Lung (tissue), 12 donors: ENCODE measurements around the gene WASL. TPM values are rescaled to one million over a fixed set of nuclear protein-coding genes. Genes with fewer than 3 reads are reported as not detected.
"Not testable (repeated sequence)": the region's sequence is repeated elsewhere in the genome, so short reads cannot be mapped to it uniquely, and the experiment has no call there.

Experiments used
- ATAC-seq: fragments of 200-7000 bp; cut with Tn5 transposase; one replicate; pipeline ENCODE4 v1.9.1; 2020; ENCODE audit warnings: moderate number of reproducible peaks; ENCODE audit not compliant: insufficient read depth, low FRiP score
- DNase-seq, 3 donors: peaks; one replicate each; pipeline ENCODE4 v3.0.0-alpha.2; 2013 to 2017
- H3K27ac ChIP-seq, 2 donors: one replicate each; pipeline ENCODE4 v1.5.1; 2013; ENCODE audit warnings: mild to moderate bottlenecking in 2 of 2, moderate library complexity in 2 of 2, control low read depth in 1 of 2, inconsistent platforms in 1 of 2, low read depth in 1 of 2, low read length in 1 of 2
- H3K27me3 ChIP-seq, 3 donors: one replicate each; pipeline ENCODE4 v1.5.1; 2013; ENCODE audit warnings: low read length in 2 of 3; ENCODE audit not compliant: control insufficient read depth in 3 of 3, insufficient read depth in 3 of 3
- H3K36me3 ChIP-seq, 4 donors: one replicate each; pipeline ENCODE4 v1.5.1; 2013; ENCODE audit warnings: low read length in 4 of 4, mild to moderate bottlenecking in 1 of 4, moderate library complexity in 1 of 4; ENCODE audit not compliant: control insufficient read depth in 4 of 4, insufficient read depth in 4 of 4
- H3K4me1 ChIP-seq, 5 donors: one replicate each; pipeline ENCODE4 v1.5.1; 2013; ENCODE audit warnings: low read length in 5 of 5, mild to moderate bottlenecking in 2 of 5, moderate library complexity in 1 of 5; ENCODE audit not compliant: control insufficient read depth in 5 of 5, insufficient read depth in 5 of 5
- H3K4me3 ChIP-seq: one replicate; pipeline ENCODE4 v1.5.1; 2013; ENCODE audit warnings: mild to moderate bottlenecking, control low read depth, moderate library complexity
- H3K9ac ChIP-seq, 2 donors: one replicate each; pipeline ENCODE4 v1.5.1; 2013; ENCODE audit warnings: low read length in 2 of 2, control low read depth in 1 of 2; ENCODE audit not compliant: insufficient read depth in 1 of 2
- H3K9me3 ChIP-seq, 4 donors: one replicate each; pipeline ENCODE4 v1.5.1; 2013; ENCODE audit warnings: low read length in 3 of 4, mild to moderate bottlenecking in 1 of 4, moderate library complexity in 1 of 4; ENCODE audit not compliant: control insufficient read depth in 4 of 4, insufficient read depth in 3 of 4
- WGBS, 2 donors: extraction: QIAGEN DNeasy Blood & Tissue Kit; methylation state at CpG; one replicate each; pipeline ENCODE4 v1.1.7; 2013; 5-methylcytosine and 5-hydroxymethylcytosine counted together
- polyA plus RNA-seq, 2 donors: library from polyadenylated mRNA; stranded (reverse); fragments of 200-250 nt; gene quantifications; one replicate each; pipeline ENCODE4 v1.2.1, GENCODE V29; 2013
- total RNA-seq, 2 donors: library from RNA; depleted of rRNA in 1 of 2; stranded (reverse); fragments of >200 nt in 1 of 2; gene quantifications; one replicate each; pipeline ENCODE4 v1.2.1, GENCODE V29; 2014 to 2021
- TF ChIP-seq, protein P1 (sequence below): IDR thresholded peaks from 2 replicates; pipeline ENCODE4 v1.5.1; 2012; ENCODE audit warnings: mild to moderate bottlenecking; ENCODE audit errors: control extremely low read depth, extremely low read depth
- donor health status: control.
- donor health status: control.
- donor health status: Bipolar disorder and iron deficiency.
- donor health status: healthy.
- donor health status: DM: yes; HTN: yes; CAD: no.

WASL gene
- total and polyA plus RNA-seq, 4 donors: 11.8 to 52.7 (median 22.2) TPM

DNA sequence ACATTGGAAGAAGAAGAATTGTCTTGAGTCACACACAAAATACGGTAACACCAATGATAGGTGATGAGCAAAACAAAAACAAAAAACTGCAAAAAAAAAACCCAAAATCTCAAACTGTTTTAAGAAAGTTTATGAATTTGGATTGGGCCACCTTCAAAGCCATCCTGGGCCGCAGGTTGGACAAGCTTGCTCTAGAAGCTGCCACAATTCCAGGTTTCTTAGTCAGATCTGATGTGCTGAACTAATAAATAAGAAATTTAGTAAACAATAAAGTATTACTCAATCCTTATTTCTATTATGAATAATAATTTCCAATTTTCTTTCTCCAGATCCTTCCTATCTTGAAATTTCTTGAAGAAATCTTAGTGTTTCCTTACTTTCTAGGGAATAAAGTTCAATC lies 10.0 kb downstream of the WASL start:
- peaks cover 0 to 8% (median 0%) of the 10 kb centered on the region in 5 donors for H3K4me1 ChIP-seq
- H3K36me3 ChIP-seq: no peaks in the 10 kb centered on the region
- H3K9me3 ChIP-seq: no peaks in the 10 kb centered on the region
- H3K9ac ChIP-seq: no peak overlapping the region
- H3K27me3 ChIP-seq: no peaks in the 10 kb centered on the region
- H3K27ac ChIP-seq: no peak overlapping the region
- no peak overlapping the region for H3K4me3 ChIP-seq
- 95 to 100% methylated on average over 2 of the region's 2 CpGs for WGBS, 2 donors
- DNase-seq (no peak), ATAC-seq (no peak)
- TF ChIP-seq, protein P1, sequence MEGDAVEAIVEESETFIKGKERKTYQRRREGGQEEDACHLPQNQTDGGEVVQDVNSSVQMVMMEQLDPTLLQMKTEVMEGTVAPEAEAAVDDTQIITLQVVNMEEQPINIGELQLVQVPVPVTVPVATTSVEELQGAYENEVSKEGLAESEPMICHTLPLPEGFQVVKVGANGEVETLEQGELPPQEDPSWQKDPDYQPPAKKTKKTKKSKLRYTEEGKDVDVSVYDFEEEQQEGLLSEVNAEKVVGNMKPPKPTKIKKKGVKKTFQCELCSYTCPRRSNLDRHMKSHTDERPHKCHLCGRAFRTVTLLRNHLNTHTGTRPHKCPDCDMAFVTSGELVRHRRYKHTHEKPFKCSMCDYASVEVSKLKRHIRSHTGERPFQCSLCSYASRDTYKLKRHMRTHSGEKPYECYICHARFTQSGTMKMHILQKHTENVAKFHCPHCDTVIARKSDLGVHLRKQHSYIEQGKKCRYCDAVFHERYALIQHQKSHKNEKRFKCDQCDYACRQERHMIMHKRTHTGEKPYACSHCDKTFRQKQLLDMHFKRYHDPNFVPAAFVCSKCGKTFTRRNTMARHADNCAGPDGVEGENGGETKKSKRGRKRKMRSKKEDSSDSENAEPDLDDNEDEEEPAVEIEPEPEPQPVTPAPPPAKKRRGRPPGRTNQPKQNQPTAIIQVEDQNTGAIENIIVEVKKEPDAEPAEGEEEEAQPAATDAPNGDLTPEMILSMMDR: no peak

DNA sequence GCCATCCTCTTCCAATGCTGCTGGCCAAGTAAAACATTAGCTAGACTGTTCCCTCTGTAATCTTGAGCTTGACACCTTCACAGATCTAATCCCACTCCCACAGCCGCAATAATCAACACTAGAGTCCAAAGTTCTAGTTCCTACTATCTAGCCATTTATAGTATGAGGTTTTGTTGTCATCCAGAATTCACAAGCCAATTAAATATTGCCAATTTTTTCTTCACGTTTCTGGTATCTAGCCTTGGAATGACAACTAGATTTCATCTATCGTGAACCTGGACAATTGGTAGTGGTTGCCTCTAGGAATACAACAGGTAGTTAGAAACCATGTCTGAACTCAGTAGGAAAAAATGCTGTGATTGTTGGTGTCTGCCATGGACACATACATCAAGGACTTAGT lies 10.4 kb downstream of the WASL start:
- WGBS, 2 donors: 88 to 95% methylated on average over 3 of the region's 3 CpGs
- Histone ChIP-seq H3K27ac (no peak overlapping the region), H3K27me3 (no peaks in the 10 kb centered on the region), H3K9me3 (no peaks in the 10 kb centered on the region), H3K4me3 (no peak overlapping the region), H3K4me1 (peaks cover 0 to 6% (median 0%) of the 10 kb centered on the region in 5 donors), H3K9ac (no peak overlapping the region), H3K36me3 (no peaks in the 10 kb centered on the region)
- no peak for ATAC-seq
- no peak for DNase-seq
- TF ChIP-seq, protein P1: no peak

DNA sequence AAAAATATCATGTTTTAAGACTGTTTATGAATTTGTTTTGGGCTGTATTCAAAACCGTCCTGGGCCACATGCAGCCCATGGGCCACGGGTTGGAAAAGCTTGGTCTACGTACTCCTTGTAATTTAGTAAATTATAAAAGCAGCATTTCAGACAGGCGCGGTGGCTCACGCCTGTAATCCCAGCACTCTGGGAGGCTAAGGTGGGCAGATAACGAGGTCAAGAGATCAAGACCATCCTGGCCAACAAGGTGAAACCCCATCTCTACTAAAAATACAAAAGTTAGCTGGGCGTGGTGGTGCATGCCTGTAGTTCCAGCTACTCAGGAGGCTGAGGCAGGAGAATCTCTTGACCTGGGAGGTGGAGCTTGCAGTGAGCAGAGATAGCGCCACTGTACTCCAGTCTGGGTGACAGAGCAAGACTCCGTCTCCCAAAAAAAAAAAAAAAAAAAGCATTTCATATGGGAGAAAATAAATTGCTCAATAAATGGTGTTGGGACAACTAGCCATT lies 11.6 kb downstream of the WASL start:
- H3K9me3 ChIP-seq, H3K27ac ChIP-seq, H3K4me1 ChIP-seq, DNase-seq, H3K9ac ChIP-seq, H3K36me3 ChIP-seq, H3K27me3 ChIP-seq, H3K4me3 ChIP-seq, ATAC-seq: not testable (repeated sequence)
- 91 to 95% methylated on average over 10 of the region's 10 CpGs for WGBS, 2 donors

DNA sequence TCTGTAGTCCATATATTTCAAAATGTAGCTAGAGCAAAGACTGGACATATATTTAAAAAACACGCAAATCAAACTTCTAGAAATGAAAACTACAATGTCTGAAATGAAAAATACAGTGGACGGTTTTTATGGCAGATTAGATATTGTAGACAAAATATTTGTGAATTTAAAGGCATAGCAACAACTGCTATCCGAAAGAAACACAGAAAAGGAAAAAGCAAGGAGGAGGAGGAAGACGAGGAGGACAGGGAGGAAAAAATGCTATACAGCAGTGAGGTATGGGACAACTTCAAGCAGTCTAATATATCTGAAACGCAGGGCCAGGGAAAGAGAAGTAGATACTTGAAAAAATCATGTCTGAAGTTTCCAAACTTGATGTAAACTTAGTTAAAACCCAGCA lies 13.3 kb downstream of the WASL start:
- no peak overlapping the region for H3K4me3 ChIP-seq
- TF ChIP-seq, protein P1: no peak
- peaks cover 0 to 2% (median 0%) of the 10 kb centered on the region in 4 donors for H3K36me3 ChIP-seq
- ATAC-seq (no peak), DNase-seq (no peak)
- H3K4me1 ChIP-seq: peaks cover 0 to under 1% (median 0%) of the 10 kb centered on the region in 5 donors
- WGBS, 2 donors: 84 to 95% methylated on average over 5 of the region's 5 CpGs
- H3K9ac ChIP-seq: no peak overlapping the region
- H3K9me3 ChIP-seq: peaks cover 0 to 2% (median 0%) of the 10 kb centered on the region in 4 donors
- no peak overlapping the region for H3K27ac ChIP-seq
- H3K27me3 ChIP-seq: no peaks in the 10 kb centered on the region
